T47D (cell line): Measurements from ENCODE around the gene FCRL6.

ENCODE experiments used
- DNase-seq, 2 experiments: peaks; one replicate each; pipeline versions ENCODE4 v3.0.0 to v3.0.0-alpha.2; 2011 to 2012; ENCODE audit warnings: low read depth in 1 of 2, low spot score in 1 of 2
- JUND ChIP-seq: IDR thresholded peaks from 2 replicates; pipeline ENCODE4 v1.6.1; 2012; ENCODE audit warnings: low read depth
- in situ Hi-C: cut with HindIII; loops from 2 replicates; pipeline ENCODE4 v1.10.0; 2016; ENCODE audit warnings: low sequenced_read_pairs, low pct_unique_long_range_greater_than_20kb

Gene FCRL6

GRCh38 chr1:159828581-159829272, 26.6 kb downstream of the FCRL6 start:
- no peak for DNase-seq
- no peak for TF ChIP-seq JUND
- in situ Hi-C loops = no loop called here

- TF ChIP-seq JUND = no peak
- in situ Hi-C loops = no loop called here
- DNase-seq = peak; percentile 54 to 73
Observed at GRCh38 chr1:159829273-159829634, 27.1 kb downstream of the FCRL6 start.

GRCh38 chr1:159829822-159830465, 27.8 kb downstream of the FCRL6 start:
- DNase-seq = no peak
- TF ChIP-seq JUND = no peak
- in situ Hi-C loops = no loop called here

GRCh38 chr1:159830722-159831121, 28.6 kb downstream of the FCRL6 start:
- in situ Hi-C loops = no loop called here
- no peak for DNase-seq
- no peak for TF ChIP-seq JUND

GRCh38 chr1:159831412-159832141, 29.4 kb downstream of the FCRL6 start:
- in situ Hi-C loops = no loop called here
- no peak for DNase-seq
- TF ChIP-seq JUND = no peak

GRCh38 chr1:159832309-159832708, 30.1 kb downstream of the FCRL6 start:
- TF ChIP-seq JUND = no peak
- DNase-seq = no peak
- in situ Hi-C loops = no loop called here

GRCh38 chr1:159835356-159835755, 33.2 kb downstream of the FCRL6 start:
- in situ Hi-C loops = no loop called here
- no peak for DNase-seq
- no peak for TF ChIP-seq JUND

GRCh38 chr1:159835862-159836525, 33.8 kb downstream of the FCRL6 start:
- in situ Hi-C loops = no loop called here
- peak in 1 of 2 experiments; percentile 25 for DNase-seq
- TF ChIP-seq JUND = no peak

- TF ChIP-seq JUND = no peak
- in situ Hi-C loops = no loop called here
Observed at GRCh38 chr1:159838715-159839114, 36.6 kb downstream of the FCRL6 start.

GRCh38 chr1:159839116-159839849, 37.1 kb downstream of the FCRL6 start:
- no peak for DNase-seq
- in situ Hi-C loops = no loop called here
- no peak for TF ChIP-seq JUND

More at GRCh38 chr1:159838715-159839114, 36.6 kb downstream of the FCRL6 start:
- no peak for DNase-seq

- in situ Hi-C loops = no loop called here
- DNase-seq = no peak
- no peak for TF ChIP-seq JUND
Observed at GRCh38 chr1:159841749-159842148, 39.6 kb downstream of the FCRL6 start.

- no peak for TF ChIP-seq JUND
- in situ Hi-C loops = no loop called here
- DNase-seq = no peak
Observed at GRCh38 chr1:159843459-159843858, 41.3 kb downstream of the FCRL6 start.
